MM.1S (cell line): ENCODE data around the gene DYRK1B.

Source experiments
- DNase-seq: peaks from one replicate; pipeline ENCODE4 v3.0.0-alpha.2; 2015
- H2AFZ ChIP-seq: fragments of 300-600 bp; sonication (generic); 2 replicates; pipeline ENCODE4 v1.6.0; 2016; ENCODE audit warnings: antibody characterized with exemption, low read length
- H3F3A ChIP-seq: fragments of 300-600 bp; sonication (generic); 2 replicates; pipeline ENCODE4 v1.6.1; 2016; ENCODE audit warnings: mild to moderate bottlenecking, antibody characterized with exemption, low read length, moderate library complexity, mixed read lengths; ENCODE audit not compliant: insufficient read depth
- H3K27ac ChIP-seq: fragments of 300-600 bp; sonication (generic); 2 replicates; pipeline ENCODE4 v1.5.1; 2016; ENCODE audit warnings: mild to moderate bottlenecking, low read length
- H3K27me3 ChIP-seq: fragments of 300-600 bp; sonication (generic); replicated peaks from 2 replicates; pipeline ENCODE4 v1.6.0; 2016; ENCODE audit warnings: low read length; ENCODE audit not compliant: insufficient read depth
- H3K36me3 ChIP-seq: fragments of 300-600 bp; sonication (generic); replicated peaks from 2 replicates; pipeline ENCODE4 v1.6.1; 2016; ENCODE audit warnings: mild to moderate bottlenecking, low read length, mixed read lengths; ENCODE audit not compliant: insufficient read depth
- H3K4me1 ChIP-seq: fragments of 300-600 bp; sonication (generic); 2 replicates; pipeline ENCODE4 v1.6.1; 2016; ENCODE audit warnings: low read length, mixed read lengths
- H3K4me2 ChIP-seq: fragments of 300-600 bp; sonication (generic); 2 replicates; pipeline ENCODE4 v1.6.0; 2016; ENCODE audit warnings: low read depth, low read length
- H3K4me3 ChIP-seq: fragments of 300-600 bp; sonication (generic); 2 replicates; pipeline ENCODE4 v1.5.1; 2016; ENCODE audit warnings: low read length, mixed read lengths
- H3K79me2 ChIP-seq: fragments of 300-600 bp; sonication (generic); 2 replicates; pipeline ENCODE4 v1.6.1; 2016; ENCODE audit warnings: mixed run types, low read length, mixed read lengths
- H3K9ac ChIP-seq: fragments of 300-600 bp; sonication (generic); 2 replicates; pipeline ENCODE4 v1.6.1; 2016; ENCODE audit warnings: low read length, mixed read lengths
- H3K9me2 ChIP-seq: fragments of 300-600 bp; sonication (generic); replicated peaks from 2 replicates; pipeline ENCODE4 v1.6.1; 2016; ENCODE audit warnings: mild to moderate bottlenecking, low read length, mixed read lengths; ENCODE audit not compliant: insufficient read depth
- H3K9me3 ChIP-seq: fragments of 300-600 bp; sonication (generic); replicated peaks from 2 replicates; pipeline ENCODE4 v1.6.1; 2016; ENCODE audit warnings: mild to moderate bottlenecking, low read length, mixed read lengths; ENCODE audit not compliant: insufficient read depth
- H4K20me1 ChIP-seq: fragments of 300-600 bp; sonication (generic); 2 replicates; pipeline ENCODE4 v1.6.1; 2016; ENCODE audit warnings: mild to moderate bottlenecking, low read length, moderate library complexity, mixed read lengths; ENCODE audit not compliant: insufficient read depth
- EZH2 ChIP-seq: fragments of 300-600 bp; sonication (generic); optimal IDR thresholded peaks from 2 replicates; pipeline ENCODE3; 2017; ENCODE audit warnings: low read depth, mild to moderate bottlenecking, antibody characterized with exemption, low read length, mixed read lengths
- EZH2phosphoT487 ChIP-seq: fragments of 300-600 bp; sonication (generic); IDR thresholded peaks from 2 replicates; pipeline ENCODE4 v1.6.1; 2018; ENCODE audit warnings: antibody characterized with exemption, low read length
- TF ChIP-seq, protein P1 (sequence below): fragments of 300-600 bp; sonication (generic); IDR thresholded peaks from 2 replicates; pipeline ENCODE4 v1.5.1; 2016; ENCODE audit warnings: antibody characterized with exemption, low read length, mixed read lengths

DYRK1B gene

DNA sequence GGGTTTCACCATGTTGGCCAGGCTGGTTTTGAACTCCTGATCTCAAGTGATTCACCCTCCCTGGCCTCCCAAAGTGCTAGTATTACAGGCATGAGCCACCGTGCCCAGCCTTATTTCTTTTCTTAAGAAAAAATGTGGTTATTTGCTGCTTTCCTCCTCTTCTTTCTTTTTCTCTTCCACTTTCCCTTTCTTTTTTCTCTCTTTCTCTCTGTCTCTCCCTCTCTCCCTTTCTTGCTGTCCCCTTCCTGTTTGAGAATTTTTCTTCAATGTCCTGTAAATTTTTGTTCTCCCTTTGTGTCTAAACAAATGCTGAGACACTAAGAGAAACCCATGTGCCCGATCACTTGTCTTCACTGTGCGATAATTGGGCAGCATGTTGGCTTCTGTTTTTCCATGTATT is 53.1 kb downstream of the DYRK1B start:
- Histone ChIP-seq H3F3A (no peaks in the 10 kb centered on the region), H3K4me3 (no peak overlapping the region), H3K27ac (no peak overlapping the region), H4K20me1 (no peaks in the 10 kb centered on the region), H3K9me2 (no peaks in the 10 kb centered on the region), H3K36me3 (no peaks in the 10 kb centered on the region), H3K4me2 (no peak overlapping the region), H3K9ac (no peak overlapping the region), H3K27me3 (no peaks in the 10 kb centered on the region), H3K4me1 (peaks cover 5% of the 10 kb centered on the region; the same call in 1 of the 2 replicates), H3K9me3 (no peaks in the 10 kb centered on the region), H2AFZ (no peak overlapping the region), H3K79me2 (no peaks in the 10 kb centered on the region)
- TF ChIP-seq EZH2 = no peak
- TF ChIP-seq, protein P1, sequence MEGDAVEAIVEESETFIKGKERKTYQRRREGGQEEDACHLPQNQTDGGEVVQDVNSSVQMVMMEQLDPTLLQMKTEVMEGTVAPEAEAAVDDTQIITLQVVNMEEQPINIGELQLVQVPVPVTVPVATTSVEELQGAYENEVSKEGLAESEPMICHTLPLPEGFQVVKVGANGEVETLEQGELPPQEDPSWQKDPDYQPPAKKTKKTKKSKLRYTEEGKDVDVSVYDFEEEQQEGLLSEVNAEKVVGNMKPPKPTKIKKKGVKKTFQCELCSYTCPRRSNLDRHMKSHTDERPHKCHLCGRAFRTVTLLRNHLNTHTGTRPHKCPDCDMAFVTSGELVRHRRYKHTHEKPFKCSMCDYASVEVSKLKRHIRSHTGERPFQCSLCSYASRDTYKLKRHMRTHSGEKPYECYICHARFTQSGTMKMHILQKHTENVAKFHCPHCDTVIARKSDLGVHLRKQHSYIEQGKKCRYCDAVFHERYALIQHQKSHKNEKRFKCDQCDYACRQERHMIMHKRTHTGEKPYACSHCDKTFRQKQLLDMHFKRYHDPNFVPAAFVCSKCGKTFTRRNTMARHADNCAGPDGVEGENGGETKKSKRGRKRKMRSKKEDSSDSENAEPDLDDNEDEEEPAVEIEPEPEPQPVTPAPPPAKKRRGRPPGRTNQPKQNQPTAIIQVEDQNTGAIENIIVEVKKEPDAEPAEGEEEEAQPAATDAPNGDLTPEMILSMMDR = no peak
- TF ChIP-seq EZH2phosphoT487 = no peak
- DNase-seq = no peak

DNA sequence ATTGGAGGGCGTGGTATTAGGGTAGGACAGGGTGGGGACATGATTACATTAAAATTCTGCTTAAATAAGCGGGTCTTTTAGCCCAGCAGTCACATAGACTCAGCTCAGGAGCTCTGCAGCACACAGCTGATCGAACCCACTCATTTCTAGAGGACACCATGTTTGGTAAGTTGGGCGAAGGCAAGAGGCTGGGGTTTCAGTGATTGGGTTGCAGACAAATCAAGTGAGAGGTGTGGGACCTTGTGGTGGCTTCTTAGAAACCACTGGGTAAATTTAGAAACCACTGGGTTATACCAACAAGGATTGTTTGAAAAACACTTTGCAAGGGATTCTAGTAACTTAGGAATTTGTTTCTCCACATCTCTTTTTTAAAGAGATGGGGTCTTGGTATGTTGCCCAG is 55.2 kb downstream of the DYRK1B start, which contains the start of gene LEUTX:
Gene LEUTX (plus strand): TSS at position 92 of the 400 bp plus-strand sequence. CDS start 67 bp downstream, at position 159.
- H3K27me3 ChIP-seq = no peaks in the 10 kb centered on the region
- H3K4me2 ChIP-seq = no peak within 1 kb of the TSS
- H3K9me3 ChIP-seq = no peaks in the 10 kb centered on the region
- no peaks in the 10 kb centered on the region for H3K79me2 ChIP-seq
- no peak within 1 kb of the TSS for H3K27ac ChIP-seq
- H4K20me1 ChIP-seq = no peaks in the 10 kb centered on the region
- no peaks in the 10 kb centered on the region for H3K9me2 ChIP-seq
- no peak within 1 kb of the TSS for H2AFZ ChIP-seq
- no peaks in the 10 kb centered on the region for H3F3A ChIP-seq
- DNase-seq = no peak
- H3K4me3 ChIP-seq = no peak within 1 kb of the TSS
- no peak within 1 kb of the TSS for H3K9ac ChIP-seq
- H3K36me3 ChIP-seq = no peaks in the 10 kb centered on the region
- H3K4me1 ChIP-seq = peaks cover 5% of the 10 kb centered on the region; the same call in 1 of the 2 replicates
- no peak for TF ChIP-seq EZH2phosphoT487
- no peak for TF ChIP-seq EZH2
- TF ChIP-seq, protein P1 = no peak
